Measurements from ENCODE around the gene RNU6-9. TPM values are rescaled to one million over a fixed set of nuclear protein-coding genes. Genes with fewer than 3 reads are reported as not detected.

RNU6-9 gene
- total RNA-seq, 2 experiments from 2014 or later, result not detected

DNA sequence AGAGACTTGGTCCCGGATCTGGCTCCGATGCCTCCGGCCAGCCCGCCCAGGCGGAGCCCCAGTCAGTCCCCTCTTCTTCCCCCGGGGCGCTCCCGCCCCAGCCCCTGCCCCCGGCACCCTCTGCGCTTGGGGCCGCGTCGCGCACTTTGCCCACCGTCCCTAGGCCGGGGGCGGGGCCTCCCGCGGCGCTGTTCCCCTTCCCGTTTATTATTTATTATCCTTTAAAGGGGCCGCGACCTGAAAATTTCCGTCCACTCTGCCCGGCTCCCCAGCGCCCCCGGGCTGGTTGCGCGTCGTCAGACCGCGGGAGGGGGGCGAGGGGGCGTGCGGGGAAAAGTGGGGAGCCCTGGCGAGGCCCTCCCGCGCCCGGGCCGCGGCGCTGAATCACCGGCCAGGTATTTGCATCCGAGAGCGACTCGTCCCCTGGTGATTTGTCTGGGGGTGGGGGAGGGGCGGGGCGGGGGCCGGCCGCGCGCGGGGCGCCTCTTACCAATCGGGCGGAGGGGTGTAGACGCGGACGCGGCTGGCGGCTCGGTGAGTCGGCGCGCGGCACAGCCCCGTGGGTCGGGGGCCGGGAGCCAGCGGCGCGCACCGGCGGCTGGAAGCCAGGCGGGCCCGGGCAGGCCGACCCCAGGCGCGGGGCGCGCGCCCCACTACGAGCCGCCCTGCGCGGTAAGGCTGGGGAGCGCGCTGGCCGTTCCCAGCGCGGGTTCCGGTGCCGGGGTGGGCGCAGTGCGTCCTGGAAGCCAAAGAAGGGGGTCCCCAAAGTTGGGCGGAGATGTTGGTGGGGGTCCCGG is 32.4 kb downstream of the RNU6-9 start, which contains the start of gene ARID3A:
Gene ARID3A (plus strand): TSS at position 510 of the 797 bp plus-strand sequence. CDS start 3,494 bp downstream, outside the sequence.
- H3K4me1 ChIP-seq (ENCODE audit: insufficient read depth, low read length), result peaks cover 44% of the 10 kb centered on the region
- ChIA-PET POLR2A (no interaction called here), CTCF (interaction anchor here (1.1 to 3.6 kb wide), 2 partner anchors 62 to 315 kb away, joined by 3 to 17 read pairs; no protein-coding TSS in a partner anchor)
- ATAC-seq (ENCODE audit: poor library complexity) (peak; percentile 66), DNase-seq (peak; percentile 55 to 87 (median 72))
- H3K27me3 ChIP-seq (ENCODE audit: control insufficient read depth in 1 of 2, insufficient read depth in 2 of 2, low read length in 2 of 2), result no peaks in the 10 kb centered on the region
- H3K4me3 Mint-ChIP-seq, result peak within 1 kb of the TSS; percentile 86
- peak within 1 kb of the TSS in 1 of 2 donors; percentile 60 for H3K27ac ChIP-seq (ENCODE audit: low read depth in 1 of 2, low read length in 2 of 2)
- H3K4me1 Mint-ChIP-seq (ENCODE audit: low read depth), result peaks cover 15% of the 10 kb centered on the region
- peak within 1 kb of the TSS; percentile 36 for H3K27ac Mint-ChIP-seq
- peaks cover 2% of the 10 kb centered on the region for H3K36me3 Mint-ChIP-seq (ENCODE audit: low read depth)
- no peaks in the 10 kb centered on the region for H3K36me3 ChIP-seq (ENCODE audit: insufficient read depth, low read length)
- peak within 1 kb of the TSS; percentile 83 for H3K4me3 ChIP-seq (ENCODE audit: low read length)
- no peaks in the 10 kb centered on the region for H3K27me3 Mint-ChIP-seq
- no peaks in the 10 kb centered on the region for H3K9me3 Mint-ChIP-seq
- TF ChIP-seq, protein P1, sequence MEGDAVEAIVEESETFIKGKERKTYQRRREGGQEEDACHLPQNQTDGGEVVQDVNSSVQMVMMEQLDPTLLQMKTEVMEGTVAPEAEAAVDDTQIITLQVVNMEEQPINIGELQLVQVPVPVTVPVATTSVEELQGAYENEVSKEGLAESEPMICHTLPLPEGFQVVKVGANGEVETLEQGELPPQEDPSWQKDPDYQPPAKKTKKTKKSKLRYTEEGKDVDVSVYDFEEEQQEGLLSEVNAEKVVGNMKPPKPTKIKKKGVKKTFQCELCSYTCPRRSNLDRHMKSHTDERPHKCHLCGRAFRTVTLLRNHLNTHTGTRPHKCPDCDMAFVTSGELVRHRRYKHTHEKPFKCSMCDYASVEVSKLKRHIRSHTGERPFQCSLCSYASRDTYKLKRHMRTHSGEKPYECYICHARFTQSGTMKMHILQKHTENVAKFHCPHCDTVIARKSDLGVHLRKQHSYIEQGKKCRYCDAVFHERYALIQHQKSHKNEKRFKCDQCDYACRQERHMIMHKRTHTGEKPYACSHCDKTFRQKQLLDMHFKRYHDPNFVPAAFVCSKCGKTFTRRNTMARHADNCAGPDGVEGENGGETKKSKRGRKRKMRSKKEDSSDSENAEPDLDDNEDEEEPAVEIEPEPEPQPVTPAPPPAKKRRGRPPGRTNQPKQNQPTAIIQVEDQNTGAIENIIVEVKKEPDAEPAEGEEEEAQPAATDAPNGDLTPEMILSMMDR (IDR thresholded peaks at IDR 0.05), result no peak
- H3K9me3 ChIP-seq (ENCODE audit: control insufficient read depth in 1 of 2, insufficient read depth in 1 of 2, low read length in 2 of 2), result no peaks in the 10 kb centered on the region
- intact Hi-C loops (cut with DNase I, micrococcal nuclease), result loop anchor here in 1 of 2 experiments (1.0 to 5.0 kb wide), 2 partner anchors 59 to 267 kb away; partner anchors contain the start of gene WDR18

DNA sequence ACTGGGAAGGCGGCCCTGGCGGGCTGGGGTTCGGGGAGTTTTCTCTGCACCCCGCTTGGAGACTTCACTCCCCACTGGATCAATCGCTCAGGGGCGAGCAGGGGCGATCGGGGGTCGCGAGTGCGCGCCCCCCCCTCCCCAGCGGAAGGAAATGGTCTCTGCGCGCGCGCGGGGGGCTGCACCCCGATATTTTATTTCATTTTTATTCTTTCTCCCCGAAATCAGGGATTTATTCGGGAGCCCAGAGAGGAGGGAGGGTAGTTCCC is 33.0 kb downstream of the RNU6-9 start:
- no peak overlapping the region for H3K27ac Mint-ChIP-seq
- Histone ChIP-seq H3K27me3 (ENCODE audit: control insufficient read depth in 1 of 2, insufficient read depth in 2 of 2, low read length in 2 of 2) (no peaks in the 10 kb centered on the region), H3K4me1 (ENCODE audit: insufficient read depth, low read length) (peaks cover 39% of the 10 kb centered on the region), H3K4me3 (ENCODE audit: low read length) (peak overlapping the region; percentile 83), H3K27ac (ENCODE audit: low read depth in 1 of 2, low read length in 2 of 2) (no peak overlapping the region), H3K9me3 (ENCODE audit: control insufficient read depth in 1 of 2, insufficient read depth in 1 of 2, low read length in 2 of 2) (no peaks in the 10 kb centered on the region), H3K36me3 (ENCODE audit: insufficient read depth, low read length) (no peaks in the 10 kb centered on the region)
- H3K4me3 Mint-ChIP-seq, result peak overlapping the region; percentile 79
- no peak for ATAC-seq (ENCODE audit: poor library complexity)
- POLR2A ChIA-PET, result no interaction called here
- intact Hi-C loops (cut with DNase I, micrococcal nuclease), result loop anchor here in 1 of 2 experiments (5.0 kb wide), 1 partner anchor 266 kb away; no protein-coding TSS in a partner anchor
- no peaks in the 10 kb centered on the region for H3K9me3 Mint-ChIP-seq
- peaks cover 9% of the 10 kb centered on the region for H3K4me1 Mint-ChIP-seq (ENCODE audit: low read depth)
- H3K27me3 Mint-ChIP-seq, result no peaks in the 10 kb centered on the region
- no peak for DNase-seq
- CTCF ChIA-PET, result no interaction called here
- TF ChIP-seq, protein P1 (IDR thresholded peaks at IDR 0.05), result no peak
- H3K36me3 Mint-ChIP-seq (ENCODE audit: low read depth), result no peaks in the 10 kb centered on the region

DNA sequence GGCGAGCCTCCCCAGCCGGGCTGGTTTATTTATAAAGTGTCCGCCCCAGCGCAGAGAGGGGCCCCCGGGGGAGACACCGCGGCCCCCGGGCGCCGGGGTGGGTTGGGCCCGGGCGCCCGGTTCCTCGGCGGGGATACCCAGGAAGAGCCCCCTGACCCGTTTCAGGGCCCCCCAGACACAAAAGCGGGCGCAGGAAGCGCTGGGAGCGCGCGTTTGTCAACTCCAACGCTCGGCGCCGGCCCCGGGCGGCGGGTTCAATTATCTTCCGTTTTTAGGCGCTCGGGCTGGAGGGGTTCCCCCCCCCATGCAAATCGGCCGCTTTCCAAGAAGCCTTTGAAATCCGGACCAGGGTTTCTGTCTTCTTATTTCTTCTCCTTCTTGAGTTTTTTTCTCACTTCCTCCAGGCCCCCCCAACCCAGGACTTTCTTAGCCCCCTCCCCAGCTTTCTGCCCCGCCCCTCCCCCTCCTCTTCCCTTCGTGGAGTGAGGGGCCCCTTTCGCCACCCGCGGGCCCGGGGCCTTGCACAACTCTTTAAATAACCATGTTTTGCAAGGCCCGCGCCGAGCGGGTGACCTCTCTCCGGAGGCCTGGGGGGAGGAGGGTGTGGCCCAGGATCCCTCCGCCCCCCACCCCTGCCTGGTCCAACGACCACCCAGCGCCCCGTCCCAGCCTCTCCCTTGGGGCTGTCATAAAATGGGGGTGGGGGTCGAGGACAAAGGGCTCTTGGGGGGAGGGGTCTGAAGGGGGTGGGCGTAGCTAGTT is 33.5 kb downstream of the RNU6-9 start:
- Mint-ChIP-seq H3K27me3 (no peaks in the 10 kb centered on the region), H3K27ac (no peak overlapping the region), H3K9me3 (no peaks in the 10 kb centered on the region), H3K4me3 (peak overlapping the region; percentile 82), H3K4me1 (ENCODE audit: low read depth) (peaks cover 4% of the 10 kb centered on the region), H3K36me3 (ENCODE audit: low read depth) (no peaks in the 10 kb centered on the region)
- intact Hi-C loops (cut with DNase I, micrococcal nuclease), result loop anchor here in 1 of 2 experiments (5.0 kb wide), 1 partner anchor 266 kb away; no protein-coding TSS in a partner anchor
- H3K4me1 ChIP-seq (ENCODE audit: insufficient read depth, low read length), result peaks cover 37% of the 10 kb centered on the region
- ATAC-seq (ENCODE audit: poor library complexity) (no peak), DNase-seq (peak in 4 of 14 experiments; percentile 47 to 63 (median 58))
- no peak overlapping the region for H3K27ac ChIP-seq (ENCODE audit: low read depth in 1 of 2, low read length in 2 of 2)
- TF ChIP-seq, protein P1 (IDR thresholded peaks at IDR 0.05), result no peak
- CTCF ChIA-PET, result interaction anchor here (1.2 kb wide), 1 partner anchor 63 kb away, joined by 3 read pairs; no protein-coding TSS in a partner anchor
- POLR2A ChIA-PET, result interaction anchor here (0.7 kb wide), 1 partner anchor 50 kb away, joined by 3 read pairs; no protein-coding TSS in a partner anchor
- H3K4me3 ChIP-seq (ENCODE audit: low read length), result peak overlapping the region; percentile 83
- no peaks in the 10 kb centered on the region for H3K9me3 ChIP-seq (ENCODE audit: control insufficient read depth in 1 of 2, insufficient read depth in 1 of 2, low read length in 2 of 2)
- no peaks in the 10 kb centered on the region for H3K36me3 ChIP-seq (ENCODE audit: insufficient read depth, low read length)
- no peaks in the 10 kb centered on the region for H3K27me3 ChIP-seq (ENCODE audit: control insufficient read depth in 1 of 2, insufficient read depth in 2 of 2, low read length in 2 of 2)
